K562 (cell line): ENCODE results near the gene PYGM. TPM values are rescaled to one million over a fixed set of nuclear protein-coding genes. Genes with fewer than 3 reads are reported as not detected.
A peak's percentile ranks its signal among the peaks of the same experiment; 100 is the strongest.

Experiments
- CBX8 ChIP-seq: fragments of 200-600 bp; sonication (generic); IDR thresholded peaks from 2 replicates; pipeline ENCODE4 v1.6.1; 2012; ENCODE audit warnings: borderline replicate concordance, mixed run types, low read depth, mild to moderate bottlenecking, moderate library complexity, mixed read lengths, low read length, control low read depth, inconsistent platforms; ENCODE audit not compliant: poor library complexity, severe bottlenecking; ENCODE audit errors: extremely low read depth
- CREB1 ChIP-seq, 2 experiments: sonication (generic) in 1 of 2; formaldehyde crosslinking in 1 of 2; IDR thresholded peaks; 2 replicates each; pipeline versions ENCODE4 v1.6.1 to v1.8.0; 2012 to 2022; ENCODE audit warnings: inconsistent platforms in 1 of 2, mild to moderate bottlenecking in 1 of 2, missing genetic modification reagents in 1 of 2, moderate library complexity in 1 of 2
- CREB3L1 ChIP-seq: fragments of 450-650 bp; IDR thresholded peaks from 2 replicates; pipeline ENCODE4 v1.6.1; 2014; ENCODE audit warnings: low read depth, mild to moderate bottlenecking, moderate library complexity, borderline replicate concordance
- CTCFL ChIP-seq: IDR thresholded peaks from 2 replicates; pipeline ENCODE4 v1.6.1; 2011; ENCODE audit warnings: borderline replicate concordance, low read depth, mild to moderate bottlenecking, moderate library complexity, low read length; ENCODE audit not compliant: insufficient read depth, poor library complexity, severe bottlenecking
- EGR1 ChIP-seq: fragments of 450-650 bp; conservative IDR thresholded peaks from 2 replicates; pipeline ENCODE4 v1.6.1; 2017; ENCODE audit warnings: mild to moderate bottlenecking
- EP300 ChIP-seq: IDR thresholded peaks from 2 replicates; pipeline ENCODE4 v1.6.1; 2012; ENCODE audit warnings: low read length, improper control_type of control experiment
- IRF9 ChIP-seq: fragments of 450-650 bp; IDR thresholded peaks from 2 replicates; pipeline ENCODE4 v1.6.1; 2016; ENCODE audit warnings: missing biosample characterization, missing genetic modification characterization
- JUN ChIP-seq, 2 experiments: sonication (generic) in 1 of 2; formaldehyde crosslinking in 1 of 2; IDR thresholded peaks; 2 replicates each; pipeline versions ENCODE4 v1.6.1 to v1.8.0; 2012 to 2022; ENCODE audit warnings: borderline replicate concordance in 2 of 2, mild to moderate bottlenecking in 2 of 2, improper control_type of control experiment in 1 of 2, low read depth in 1 of 2, low read length in 1 of 2, missing genetic modification reagents in 1 of 2
- KAT7 ChIP-seq: sonication (generic); formaldehyde crosslinking; IDR thresholded peaks from 2 replicates; pipeline ENCODE4 v1.8.0; 2022; ENCODE audit warnings: missing genetic modification reagents, mild to moderate bottlenecking, borderline replicate concordance
- KLF1 ChIP-seq: fragments of 450-650 bp; IDR thresholded peaks from 2 replicates; pipeline ENCODE4 v1.6.1; 2016; ENCODE audit warnings: missing genetic modification characterization, missing compliant biosample characterization
- MEIS2 ChIP-seq: fragments of 450-650 bp; IDR thresholded peaks from 2 replicates; pipeline ENCODE4 v1.6.1; 2014; ENCODE audit warnings: mild to moderate bottlenecking; ENCODE audit not compliant: partially characterized antibody
- NR1H2 ChIP-seq: sonication (generic); formaldehyde crosslinking; IDR thresholded peaks from 2 replicates; pipeline ENCODE4 v1.4.0; 2020; ENCODE audit warnings: mild to moderate bottlenecking, missing genetic modification reagents
- POLR2A ChIP-seq: fragments of 450-650 bp; conservative IDR thresholded peaks from 2 replicates; pipeline ENCODE4 v1.6.1; 2016
- POLR2B ChIP-seq: fragments of 450-650 bp; IDR thresholded peaks from 2 replicates; pipeline ENCODE4 v1.6.1; 2018; ENCODE audit warnings: low read depth; ENCODE audit not compliant: partially characterized antibody
- POLR2H ChIP-seq: IDR thresholded peaks from 2 replicates; pipeline ENCODE4 v1.6.1; 2016; ENCODE audit warnings: missing genetic modification characterization, low read depth, mild to moderate bottlenecking, control low read depth, missing compliant biosample characterization, moderate library complexity
- PTTG1 ChIP-seq: fragments of 450-650 bp; IDR thresholded peaks from 2 replicates; pipeline ENCODE4 v1.6.1; 2016; ENCODE audit warnings: low read depth, mild to moderate bottlenecking, missing genetic modification characterization, missing compliant biosample characterization
- RB1 ChIP-seq: fragments of 450-650 bp; IDR thresholded peaks from 2 replicates; pipeline ENCODE4 v1.6.1; 2017; ENCODE audit warnings: low read depth, mild to moderate bottlenecking
- RBBP5 ChIP-seq: fragments of 200-600 bp; sonication (generic); IDR thresholded peaks from 2 replicates; pipeline ENCODE4 v1.6.1; 2012; ENCODE audit warnings: borderline replicate concordance, mild to moderate bottlenecking, low read length, control low read depth, inconsistent platforms; ENCODE audit not compliant: insufficient read depth, poor library complexity, severe bottlenecking
- TBP ChIP-seq: optimal IDR thresholded peaks from 2 replicates; pipeline ENCODE3; 2011; ENCODE audit warnings: low read depth, low read length, improper control_type of control experiment
- TEAD4 ChIP-seq, 2 experiments: sonication (generic) in 1 of 2; formaldehyde crosslinking in 1 of 2; IDR thresholded peaks; 2 replicates each; pipeline versions ENCODE4 v1.6.1 to v1.8.0; 2012 to 2022; ENCODE audit warnings: borderline replicate concordance in 1 of 2, inconsistent platforms in 1 of 2, low read length in 1 of 2, mild to moderate bottlenecking in 1 of 2, missing genetic modification reagents in 1 of 2
- ZKSCAN1 ChIP-seq: fragments of 150-350 bp; IDR thresholded peaks from 2 replicates; pipeline ENCODE4 v1.6.1; 2016; ENCODE audit warnings: low read depth, low read length
- polyA plus RNA-seq, 8 experiments: library from polyadenylated mRNA; depleted of rRNA in 4 of 8; stranded (reverse) in 5 of 8; unstranded in 3 of 8; fragments of >200 nt; fragmentation: Nextera tagmentation in 2 of 8; fragmentation: Illumina TruSeq in 1 of 8; extraction: Ambion mirVana in 2 of 8; extraction: Trizol in 1 of 8; gene quantifications; 2 replicates each; pipeline versions ENCODE4 v1.2.1 to v1.2.3, GENCODE V29; 2011 to 2014; ENCODE audit warnings: inconsistent platforms in 1 of 8, missing spikeins in 1 of 8
- total RNA-seq, 7 experiments: library from RNA; depleted of rRNA in 6 of 7; stranded (reverse); fragments of >200 nt in 6 of 7; fragmentation: Illumina TruSeq in 2 of 7; extraction: Trizol in 2 of 7; gene quantifications; 2 replicates each; pipeline versions ENCODE4 v1.2.1 to v1.2.3, GENCODE V29; 2011 to 2021; ENCODE audit warnings: low replicate concordance in 1 of 7

PYGM gene
- total and polyA plus RNA-seq, 9 of the 15 experiments (the other 6 are each of a cell fraction or from before 2014, with no cell fraction given), result 0.07 to 1.5 (median 0.68) TPM

GRCh38 chr11:64778473-64779298 lies 18.9 kb upstream of the PYGM start, which contains the start of gene SF1 (continued):
- TF ChIP-seq KAT7 (CRISPR knock-in tag) (peak; percentile 10; the same call in 1 of the 2 replicates), NR1H2 (CRISPR knock-in tag) (no peak), KLF1 (0 out of 2 replicates have a peak, but pooled peaks have one; percentile 24), PTTG1 (tag) (no peak), POLR2B (peak; percentile 78), CREB1 (IDR thresholded peaks at IDR 0.05) (peak; percentile 74), CREB1 (CRISPR knock-in tag; IDR thresholded peaks at IDR 0.05) (peak; percentile 82), IRF9 (tag) (no peak), CREB3L1 (peak; percentile 95), CBX8 (no peak), JUN (IDR thresholded peaks at IDR 0.05; ENCODE audit: borderline replicate concordance, low read depth, low read length) (peak; percentile 76), JUN (CRISPR knock-in tag; IDR thresholded peaks at IDR 0.05; ENCODE audit: borderline replicate concordance) (no peak), POLR2H (tag) (peak; percentile 93), TEAD4 (IDR thresholded peaks at IDR 0.05; ENCODE audit: low read length) (peak; percentile 61), TEAD4 (CRISPR knock-in tag; IDR thresholded peaks at IDR 0.05; ENCODE audit: borderline replicate concordance) (no peak), EGR1 (peak; percentile 90), TBP (peak; percentile 90), EP300 (peak; percentile 54), POLR2A (peak; percentile 89), RB1 (0 out of 2 replicates have a peak, but pooled peaks have one; percentile 58), RBBP5 (peak; percentile 43), CTCFL (peak; percentile 98), ZKSCAN1 (no peak), MEIS2 (peak; percentile 91)
